Measurements from ENCODE around the gene NUP205.
A peak's percentile ranks its signal among the peaks of the same experiment; 100 is the strongest.

Gene NUP205

GRCh38 chr7:135552148-135552547 lies 5.6 kb upstream of the NUP205 start:
- DNase-seq: no peak

- DNase-seq: no peak
These were observed 4.4 kb upstream of the NUP205 start for GRCh38 chr7:135553346-135553745.

- DNase-seq: peak; percentile 80
These were observed 635 bp downstream of the NUP205 start for GRCh38 chr7:135558337-135558767.

- no peak for DNase-seq
These were observed 1.2 kb downstream of the NUP205 start for GRCh38 chr7:135558881-135559280.

- no peak for DNase-seq
These were observed 2.9 kb downstream of the NUP205 start for GRCh38 chr7:135560631-135561030.

GRCh38 chr7:135562720-135563119 lies 5.0 kb downstream of the NUP205 start:
- no peak for DNase-seq

- no peak for DNase-seq
These were observed 14.1 kb downstream of the NUP205 start for GRCh38 chr7:135571834-135572233.

GRCh38 chr7:135573541-135573940 lies 15.8 kb downstream of the NUP205 start:
- no peak for DNase-seq

- DNase-seq: no peak
These were observed 17.6 kb downstream of the NUP205 start for GRCh38 chr7:135575296-135575695.

GRCh38 chr7:135578569-135578968 lies 20.9 kb downstream of the NUP205 start:
- no peak for DNase-seq

- DNase-seq: no peak
These were observed 26.9 kb downstream of the NUP205 start for GRCh38 chr7:135584362-135585353.

GRCh38 chr7:135597181-135597925 lies 39.6 kb downstream of the NUP205 start:
- no peak for DNase-seq

- peak; percentile 32 for DNase-seq
These were observed 40.2 kb downstream of the NUP205 start for GRCh38 chr7:135597926-135598305.

- no peak for DNase-seq
These were observed 41.8 kb downstream of the NUP205 start for GRCh38 chr7:135599471-135599870.

GRCh38 chr7:135600226-135600625 lies 42.5 kb downstream of the NUP205 start:
- DNase-seq: no peak

- no peak for DNase-seq
These were observed 43.5 kb downstream of the NUP205 start for GRCh38 chr7:135601182-135601581.

GRCh38 chr7:135602304-135602703 lies 44.6 kb downstream of the NUP205 start:
- DNase-seq: no peak

GRCh38 chr7:135616136-135616535 lies 58.4 kb downstream of the NUP205 start:
- no peak for DNase-seq

- DNase-seq: no peak
These were observed 60.1 kb downstream of the NUP205 start for GRCh38 chr7:135617781-135618180.

GRCh38 chr7:135618510-135618909 lies 60.8 kb downstream of the NUP205 start:
- no peak for DNase-seq

GRCh38 chr7:135620447-135620846 lies 62.7 kb downstream of the NUP205 start:
- DNase-seq: no peak

- peak; percentile 72 for DNase-seq
These were observed 63.5 kb downstream of the NUP205 start for GRCh38 chr7:135620980-135621850.
